ENCODE data around the gene ANKRD11.
"Not testable (repeated sequence)": the region's sequence is repeated elsewhere in the genome, so short reads cannot be mapped to it uniquely, and the experiment has no call there.

The ANKRD11 gene

DNA sequence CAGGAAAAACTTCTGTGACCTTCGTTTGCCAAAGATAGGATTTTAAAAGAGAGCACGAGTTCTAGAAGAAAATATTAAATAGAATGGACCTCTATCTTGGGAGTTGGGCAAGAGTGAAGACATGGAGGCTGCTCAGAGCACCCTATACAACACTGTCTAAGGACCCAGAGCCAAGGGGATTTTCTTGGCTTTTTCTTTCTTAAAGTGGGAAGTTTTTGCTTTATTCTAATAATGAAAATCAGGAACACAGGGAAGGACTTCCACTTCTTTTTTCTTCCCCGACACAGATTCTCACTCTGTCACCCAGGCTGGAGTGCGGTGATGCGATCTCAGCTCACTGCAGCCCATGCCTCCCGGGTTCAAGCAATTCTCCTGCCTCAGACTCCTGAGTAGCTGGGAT lies 178.7 kb downstream of the ANKRD11 start:
- no peak for DNase-seq

DNA sequence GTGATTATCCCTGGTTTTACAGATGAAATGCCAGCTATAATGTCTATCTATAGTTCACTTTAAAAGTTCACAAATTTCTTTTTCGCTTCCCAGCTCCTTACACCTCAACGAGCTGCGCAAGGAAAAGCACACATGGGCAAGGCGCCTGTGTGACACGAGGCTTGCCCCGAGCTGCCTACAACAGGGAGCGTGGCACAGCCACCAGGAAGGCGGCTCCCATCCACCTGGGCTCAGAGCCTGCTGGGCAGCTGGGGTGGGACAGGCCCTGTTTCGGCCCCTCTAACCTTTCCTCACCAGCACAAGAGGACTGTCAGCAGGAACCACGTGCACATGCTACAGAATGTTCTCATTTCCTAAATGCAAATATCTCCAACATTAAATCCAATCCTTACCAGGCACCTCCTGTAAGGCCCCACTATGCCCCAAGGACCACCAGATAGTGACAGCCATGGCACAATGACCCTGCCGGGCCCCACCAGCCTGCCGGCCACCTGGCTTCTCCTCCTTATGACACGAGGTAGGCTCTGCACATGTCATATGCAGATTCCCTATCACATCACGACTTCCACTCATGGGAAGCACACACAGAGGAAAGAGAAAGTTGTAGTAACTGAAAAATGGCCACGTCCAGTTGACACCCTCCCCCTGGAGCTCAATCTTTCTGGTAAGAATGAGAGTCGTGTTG lies 180.8 kb downstream of the ANKRD11 start:
- DNase-seq: no peak

DNA sequence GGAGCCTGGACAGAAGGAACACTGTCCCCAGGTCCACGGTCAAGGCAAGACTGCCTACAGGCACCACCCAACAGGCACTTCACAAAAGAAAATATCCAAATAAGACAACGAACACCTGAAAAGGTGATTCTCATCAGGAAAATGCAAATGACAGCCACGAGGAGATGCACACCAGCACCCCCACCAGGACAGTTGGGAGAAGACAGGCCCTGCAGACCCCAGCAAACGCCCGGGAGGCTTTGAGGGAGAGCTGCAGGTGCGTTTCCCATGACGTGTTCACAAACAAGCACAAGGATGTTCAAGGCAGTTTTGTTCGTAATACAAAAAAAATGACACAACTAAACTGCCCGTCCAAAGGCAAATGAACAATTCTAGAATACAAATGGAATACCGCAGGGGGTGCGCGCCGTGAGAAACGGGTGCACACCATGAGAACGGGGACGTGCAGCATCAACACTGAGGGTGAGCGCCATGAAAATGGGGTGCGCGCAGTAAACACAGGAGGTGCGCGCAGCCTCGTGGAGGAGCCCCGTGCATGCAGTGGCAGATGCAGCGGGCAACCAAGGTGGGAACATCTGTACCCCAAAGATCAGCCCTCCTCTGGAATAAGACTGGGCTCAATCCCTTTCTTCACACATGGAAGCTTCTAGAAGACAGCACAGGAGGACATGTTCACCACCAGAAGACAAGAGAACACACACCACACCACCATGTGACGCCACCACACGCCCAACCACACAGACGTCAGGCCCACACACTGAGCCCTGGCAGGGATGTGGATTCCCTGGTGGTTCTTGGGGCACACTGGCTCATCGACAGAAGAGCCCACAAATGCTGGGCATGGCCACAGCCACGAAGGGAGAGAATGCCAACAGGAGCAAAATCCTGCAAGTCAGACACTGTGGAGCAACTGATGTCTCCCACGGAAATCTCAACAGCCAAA lies 181.7 kb downstream of the ANKRD11 start:
- DNase-seq: no peak

DNA sequence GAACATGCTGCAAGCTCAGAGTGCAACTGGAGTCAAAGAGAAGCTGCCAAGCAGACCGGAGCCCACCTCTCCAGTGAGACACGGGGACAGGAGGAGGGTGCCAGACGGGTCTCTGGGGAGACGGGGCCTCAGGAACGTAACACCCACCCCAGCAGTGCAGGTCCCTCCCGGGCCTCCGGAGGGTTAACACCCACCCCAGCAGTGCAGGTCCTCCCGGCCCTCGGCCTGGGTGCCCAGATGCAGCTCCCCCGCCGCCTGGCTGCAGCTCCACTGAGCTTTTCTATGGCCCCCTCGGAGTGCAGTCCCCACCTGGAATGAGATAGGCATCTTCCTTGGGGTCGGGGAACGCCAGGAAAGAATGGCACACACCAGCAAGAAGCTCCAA lies 182.9 kb downstream of the ANKRD11 start:
- no peak for DNase-seq

DNA sequence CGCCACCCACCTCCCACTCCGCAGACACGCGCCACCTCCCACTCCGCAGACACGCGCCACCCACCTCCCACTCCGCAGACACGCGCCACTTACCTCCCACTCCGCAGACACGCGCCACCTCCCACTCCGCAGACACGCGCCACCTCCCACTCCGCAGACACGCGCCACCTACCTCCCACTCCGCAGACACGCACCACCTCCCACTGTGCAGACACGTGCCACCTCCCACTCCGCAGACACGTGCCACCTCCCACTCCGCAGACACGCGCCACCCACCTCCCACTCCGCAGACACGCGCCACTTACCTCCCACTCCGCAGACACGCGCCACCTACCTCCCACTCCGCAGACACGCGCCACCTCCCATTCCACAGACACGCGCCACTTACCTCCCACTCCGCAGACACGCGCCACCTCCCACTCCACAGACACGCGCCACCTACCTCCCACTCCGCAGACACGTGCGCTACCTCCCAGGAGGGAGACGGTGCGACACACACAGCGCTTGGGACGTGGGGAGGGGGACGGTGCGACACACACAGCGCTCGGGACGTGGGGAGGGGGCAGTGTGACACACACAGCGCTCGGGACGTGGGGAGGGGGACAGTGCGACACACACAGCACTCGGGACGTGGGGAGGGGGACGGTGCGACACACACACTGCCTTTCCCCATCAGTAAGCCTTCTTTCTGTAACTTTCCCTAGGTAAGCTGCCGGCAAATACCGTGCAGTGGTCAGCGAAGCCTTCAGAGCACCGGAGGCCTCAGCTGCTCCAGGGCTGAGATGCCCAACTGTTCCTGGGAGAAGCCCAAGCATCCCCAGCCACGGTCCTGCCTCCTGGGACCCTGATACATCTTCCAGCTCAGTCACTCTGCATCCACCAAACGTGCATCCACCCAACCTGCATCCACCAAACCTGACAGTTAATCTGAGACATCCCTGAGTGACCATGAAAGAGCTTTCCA lies 183.6 kb downstream of the ANKRD11 start:
- DNase-seq: not testable (repeated sequence)

DNA sequence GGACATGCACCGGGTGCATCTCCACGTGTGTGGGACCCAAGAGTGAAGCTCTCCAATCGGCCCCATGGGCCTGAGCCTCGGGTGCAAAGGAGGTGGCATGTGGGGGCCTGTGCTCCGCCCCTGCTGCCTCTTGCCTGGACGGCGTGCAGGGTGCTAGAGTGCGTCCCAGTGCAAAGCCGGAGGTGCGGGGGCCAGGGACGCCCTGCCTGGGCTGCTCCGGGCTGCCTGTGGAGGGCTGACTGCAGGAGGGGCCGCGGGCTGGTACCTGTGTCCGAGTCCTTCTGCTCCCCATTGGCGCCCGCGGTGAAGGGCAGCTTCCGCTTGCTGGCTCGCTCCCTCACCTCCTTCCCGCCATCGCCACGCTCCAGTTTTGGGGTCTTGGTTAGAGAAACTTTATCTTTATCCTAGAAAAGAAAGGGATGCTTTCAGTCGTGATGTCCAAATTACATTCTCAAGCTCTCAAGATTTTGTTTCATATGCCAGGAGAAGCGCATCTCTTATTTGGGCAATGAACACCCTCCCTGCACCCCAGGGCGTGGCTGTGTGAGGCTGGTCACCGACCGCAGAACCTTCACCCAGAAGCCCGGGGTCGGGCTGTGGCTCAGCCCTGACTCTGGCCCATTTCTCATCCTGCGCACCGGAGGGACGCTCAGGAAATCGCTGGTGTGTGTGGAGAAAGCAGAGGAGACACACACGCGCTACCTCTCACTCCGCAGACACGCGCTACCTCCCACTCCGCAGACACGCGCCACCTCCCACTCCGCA lies 185.2 kb downstream of the ANKRD11 start:
- DNase-seq: no peak

DNA sequence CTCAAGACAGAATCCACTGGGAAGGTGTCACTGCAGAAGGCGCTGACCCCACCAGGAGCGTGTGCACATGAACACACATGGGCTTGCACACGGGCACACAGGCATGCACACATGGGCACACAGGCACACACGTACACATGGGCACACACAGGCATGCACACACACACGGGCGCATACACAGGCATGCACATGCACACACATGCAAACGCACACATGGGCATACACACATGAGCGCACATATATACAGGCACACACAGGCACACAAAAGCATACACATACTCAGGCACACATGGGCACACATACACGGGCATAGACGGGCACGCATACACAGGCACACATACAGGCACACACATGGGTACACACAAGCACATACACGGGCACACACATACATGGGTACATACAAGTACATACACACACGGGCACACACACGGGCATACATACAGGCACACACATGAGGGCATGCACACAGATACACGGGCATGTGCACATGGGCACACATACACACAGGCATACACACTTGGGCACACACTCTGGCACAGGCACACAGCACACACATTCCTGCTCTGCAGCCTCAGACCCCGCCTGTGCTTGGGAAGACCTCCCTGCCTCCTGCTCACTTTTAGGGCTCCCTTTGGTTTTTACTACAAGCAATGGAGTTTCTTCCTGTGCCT lies 186.0 kb downstream of the ANKRD11 start:
- no peak for DNase-seq

DNA sequence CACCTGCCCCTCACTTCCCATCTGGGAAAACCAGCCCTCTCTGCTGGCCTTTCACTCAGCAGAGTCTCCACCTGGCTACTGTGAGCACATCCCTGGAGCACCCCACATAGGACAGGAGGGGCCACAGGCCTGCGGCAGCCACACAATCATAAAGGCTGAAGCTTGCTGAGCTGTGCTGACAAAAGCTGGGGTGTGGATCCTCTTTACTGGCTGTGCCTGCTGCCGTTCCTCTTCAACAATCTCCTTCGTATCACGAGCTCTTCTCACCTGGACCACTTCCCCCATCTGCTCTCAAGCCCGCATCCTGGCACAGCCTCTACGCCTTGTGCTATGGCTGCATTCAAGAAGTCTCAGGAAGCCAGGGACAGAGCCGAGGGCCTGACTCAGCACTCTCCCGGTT lies 186.7 kb downstream of the ANKRD11 start:
- DNase-seq: peak in 1 of 2 experiments; percentile 40

DNA sequence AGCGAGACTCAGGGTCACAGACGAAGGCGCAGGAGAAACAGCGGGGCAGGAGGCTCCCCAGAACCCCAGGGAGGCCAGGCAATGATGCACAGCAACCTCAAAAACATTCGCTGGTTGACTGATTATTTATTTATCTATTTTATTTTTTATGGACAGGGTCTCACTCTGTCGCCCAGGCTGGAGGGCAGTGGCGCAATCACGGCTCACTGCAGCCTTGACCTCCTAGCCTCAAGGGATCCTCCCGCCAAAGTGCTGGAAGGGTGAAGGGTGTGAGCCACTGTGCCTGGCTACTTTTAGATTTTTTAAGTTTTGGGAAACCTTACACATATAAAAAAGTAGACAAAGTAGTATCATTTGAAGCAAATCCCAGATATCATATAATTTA lies 189.4 kb downstream of the ANKRD11 start:
- no peak for DNase-seq

DNA sequence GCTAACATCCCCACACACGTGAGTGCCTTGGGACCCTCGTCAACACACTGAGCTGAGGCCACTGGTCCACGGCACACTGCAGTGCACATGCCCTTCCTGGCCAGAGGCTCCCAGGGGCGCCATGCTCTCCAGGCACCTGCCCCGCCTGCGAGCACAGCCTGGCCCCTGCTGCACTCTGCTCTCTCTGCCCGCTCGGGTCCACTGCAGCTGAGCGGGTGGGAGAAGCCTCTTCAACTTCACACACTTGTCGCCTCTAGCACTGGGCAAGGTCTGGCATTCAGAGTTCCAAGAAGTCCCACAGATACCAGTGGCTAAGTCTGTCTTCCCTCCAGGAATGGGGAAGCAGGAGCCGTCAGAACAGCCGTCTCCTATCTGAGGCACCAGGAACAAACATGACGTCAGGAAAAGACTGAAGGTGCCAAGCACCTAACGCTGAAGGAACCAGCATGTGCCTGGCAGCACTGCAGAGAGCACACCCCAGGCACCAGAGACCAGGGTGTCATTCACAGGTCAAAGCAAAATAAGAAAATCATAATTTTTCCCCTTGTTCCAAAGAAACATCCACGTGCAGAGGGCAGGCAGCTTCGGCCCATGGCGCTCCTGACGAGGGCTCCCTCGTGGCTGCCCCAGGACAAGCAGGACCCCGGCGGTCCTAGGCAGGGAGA lies 189.9 kb downstream of the ANKRD11 start:
- DNase-seq: no peak

DNA sequence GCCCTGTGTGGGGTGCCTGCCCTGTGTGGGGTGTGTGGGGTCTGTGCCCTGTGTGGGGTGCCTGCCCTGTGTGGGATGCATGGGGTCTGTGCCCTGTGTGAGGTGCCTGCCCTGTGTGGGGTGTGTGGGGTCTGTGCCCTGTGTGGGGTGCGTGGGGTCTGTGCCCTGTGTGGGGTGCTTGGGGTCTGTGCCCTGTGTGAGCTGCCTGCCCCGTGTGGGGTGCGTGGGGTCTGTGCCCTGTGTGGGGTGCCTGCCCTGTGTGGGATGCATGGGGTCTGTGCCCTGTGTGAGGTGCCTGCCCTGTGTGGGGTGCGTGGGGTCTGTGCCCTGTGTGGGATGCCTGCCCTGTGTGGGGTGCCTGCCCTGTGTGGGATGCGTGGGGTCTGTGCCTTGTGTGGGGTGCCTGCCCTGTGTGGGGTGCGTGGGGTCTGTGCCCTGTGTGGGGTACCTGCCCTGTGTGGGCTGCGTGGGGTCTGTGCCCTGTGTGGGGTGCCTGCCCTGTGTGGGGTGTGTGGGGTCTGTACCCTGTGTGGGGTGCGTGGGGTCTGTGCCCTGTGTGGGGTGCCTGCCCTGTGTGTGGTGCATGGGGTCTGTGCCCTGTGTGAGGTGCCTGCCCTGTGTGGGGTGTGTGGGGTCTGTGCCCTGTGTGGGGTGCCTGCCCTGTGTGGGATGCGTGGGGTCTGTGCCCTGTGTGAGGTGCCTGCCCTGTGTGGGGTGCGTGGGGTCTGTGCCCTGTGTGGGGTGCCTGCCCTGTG lies 190.8 kb downstream of the ANKRD11 start:
- not testable (repeated sequence) for DNase-seq

DNA sequence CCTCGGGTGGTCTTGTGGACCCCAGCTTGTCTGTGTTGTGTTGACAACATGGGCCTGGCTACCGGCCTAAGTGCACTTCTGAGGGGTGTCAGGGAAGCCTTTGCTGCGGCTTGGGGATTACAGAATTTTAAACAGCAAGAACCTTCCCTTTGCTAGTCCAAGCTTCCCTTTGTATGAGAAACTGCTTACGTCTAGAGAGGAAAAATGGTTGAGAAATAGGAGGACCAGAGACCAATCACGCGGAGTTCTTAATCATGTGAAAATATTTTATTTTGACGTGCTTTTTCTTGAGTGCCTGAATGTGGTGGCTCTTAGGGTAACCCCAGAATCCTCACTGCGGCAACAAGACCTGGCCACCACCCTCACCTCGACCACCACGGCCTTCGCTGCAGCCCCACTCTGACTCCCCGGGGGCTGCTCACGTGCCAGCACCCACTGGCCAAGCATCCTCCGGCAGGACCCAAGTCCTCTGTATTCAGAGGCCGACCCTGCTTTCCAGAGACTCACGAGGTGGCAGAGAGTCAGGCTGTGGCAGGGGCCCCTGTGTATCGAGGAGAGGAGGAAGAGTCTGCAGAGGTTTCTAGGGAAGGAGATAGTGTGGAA lies 191.6 kb downstream of the ANKRD11 start:
- DNase-seq: no peak

DNA sequence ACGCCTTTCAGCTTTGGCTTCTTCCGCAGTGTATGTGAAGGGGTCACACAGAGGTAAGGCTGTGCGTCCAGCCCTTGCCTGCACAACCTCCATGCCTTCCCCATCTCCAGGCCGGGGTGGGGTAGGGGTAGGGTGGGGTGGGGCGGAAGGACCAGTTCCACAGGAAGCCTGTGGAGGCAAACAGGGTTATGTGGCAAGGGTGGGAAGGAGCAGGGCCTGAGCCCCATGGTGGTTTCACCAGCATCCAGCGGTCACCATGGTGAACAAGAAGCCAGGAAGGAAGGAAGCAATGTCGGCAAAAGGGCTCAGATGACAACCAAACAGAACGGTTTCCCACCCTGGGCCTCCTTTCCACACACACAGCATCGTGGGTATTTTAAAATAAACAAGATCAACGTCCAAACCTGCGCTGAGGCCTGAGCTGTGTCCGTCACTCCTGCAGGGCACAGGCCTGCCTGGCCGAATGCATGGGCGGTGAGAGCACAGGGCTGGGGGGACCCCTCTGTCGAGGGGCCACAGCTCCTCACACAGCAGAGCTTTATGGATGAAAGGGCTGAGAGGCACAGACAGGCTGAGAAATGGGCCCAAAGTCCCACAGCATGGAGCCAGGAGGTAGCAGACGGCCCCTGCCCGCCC lies 192.3 kb downstream of the ANKRD11 start:
- DNase-seq: no peak

DNA sequence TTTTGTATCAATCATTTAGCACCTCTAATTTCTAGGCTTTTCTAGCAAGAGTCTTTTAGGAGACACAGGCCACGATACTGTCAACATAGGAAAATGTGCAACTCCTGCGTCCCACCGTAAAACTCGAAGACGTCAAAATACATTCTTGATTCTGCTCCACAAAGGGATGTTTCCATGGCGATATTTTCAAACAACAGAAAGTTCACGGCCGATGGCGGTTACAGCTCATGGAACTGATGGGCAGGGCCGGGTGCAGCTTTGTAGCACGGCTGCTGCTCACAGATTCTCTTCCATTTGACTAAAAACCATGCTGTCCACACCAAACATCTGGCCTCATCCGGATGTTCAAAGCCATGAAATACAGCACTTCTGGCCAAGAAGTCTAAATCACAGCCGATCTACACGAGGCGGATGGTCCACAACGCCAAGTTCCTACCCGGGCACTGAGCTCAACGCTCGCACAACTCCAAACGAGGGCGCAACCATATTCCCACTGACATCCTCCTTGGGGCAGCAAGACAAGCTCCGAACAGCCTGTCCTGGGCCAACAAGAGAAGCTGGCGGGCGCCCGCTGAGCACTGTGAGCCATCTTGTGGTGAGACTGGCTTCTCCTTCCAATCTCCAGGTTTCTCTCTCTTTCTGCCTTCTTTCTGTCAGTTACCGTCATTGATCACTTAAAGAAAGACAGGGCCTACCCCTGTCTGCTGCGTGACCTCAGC lies 193.0 kb downstream of the ANKRD11 start:
- no peak for DNase-seq

DNA sequence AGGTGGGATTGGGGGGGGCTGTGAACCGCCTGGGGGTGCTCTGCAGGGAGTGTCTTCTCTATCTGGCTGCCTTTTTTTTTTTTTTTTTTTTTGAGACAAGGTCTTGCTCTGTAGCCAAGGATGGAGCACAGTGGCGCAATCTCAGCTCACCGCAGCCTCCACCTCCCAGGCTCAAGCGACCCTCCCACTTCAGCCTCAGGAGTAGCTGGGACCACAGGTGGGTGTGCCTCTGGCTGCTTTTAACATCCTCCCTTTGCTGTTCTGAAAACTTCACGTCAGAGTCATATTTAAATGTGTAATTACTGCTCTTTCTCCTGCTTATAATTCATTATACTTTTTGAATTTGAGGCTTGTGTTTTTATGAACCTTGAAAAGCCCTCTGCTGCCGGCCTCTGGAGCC lies 194.4 kb downstream of the ANKRD11 start:
- no peak for DNase-seq

DNA sequence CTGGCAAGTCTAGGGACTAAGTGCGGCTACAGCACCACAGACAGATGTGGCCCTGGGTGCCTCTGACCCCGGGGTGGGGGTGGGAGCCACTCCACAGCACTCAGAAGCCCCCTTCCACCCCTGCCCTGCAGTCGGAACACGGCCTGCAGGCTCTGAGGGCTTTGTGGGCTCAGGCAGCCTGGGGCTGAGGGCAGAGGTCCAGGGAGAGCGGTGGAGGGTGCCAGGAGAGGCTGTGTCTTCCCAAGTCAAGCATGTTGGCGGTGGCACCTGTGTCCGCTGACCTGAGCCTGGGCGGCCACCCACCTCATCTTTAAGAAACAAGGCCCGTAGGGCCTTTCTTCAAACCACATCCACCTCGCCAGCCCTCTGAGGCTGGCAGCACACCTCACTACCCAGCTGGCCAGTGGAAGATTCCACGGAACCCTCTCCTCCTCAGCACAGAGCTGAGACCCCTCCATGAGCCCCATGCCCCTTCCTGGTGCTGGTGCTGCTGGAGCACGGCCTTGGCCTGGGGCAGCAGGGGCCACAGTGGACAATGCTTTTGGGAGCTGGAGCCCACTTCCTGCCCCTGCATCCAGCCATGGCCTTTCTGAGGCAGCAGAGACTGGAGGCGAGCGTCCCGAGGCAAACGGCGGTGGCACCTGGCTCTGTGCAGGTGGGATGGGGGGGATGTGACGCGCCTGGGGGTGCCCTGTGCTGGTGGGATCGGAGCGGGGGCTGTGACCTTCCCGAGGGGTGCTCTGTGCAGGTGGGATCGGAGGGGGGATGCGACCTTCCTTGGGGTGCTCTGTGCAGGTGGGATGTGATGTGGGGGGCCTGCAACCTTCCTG lies 195.1 kb downstream of the ANKRD11 start:
- DNase-seq: no peak

DNA sequence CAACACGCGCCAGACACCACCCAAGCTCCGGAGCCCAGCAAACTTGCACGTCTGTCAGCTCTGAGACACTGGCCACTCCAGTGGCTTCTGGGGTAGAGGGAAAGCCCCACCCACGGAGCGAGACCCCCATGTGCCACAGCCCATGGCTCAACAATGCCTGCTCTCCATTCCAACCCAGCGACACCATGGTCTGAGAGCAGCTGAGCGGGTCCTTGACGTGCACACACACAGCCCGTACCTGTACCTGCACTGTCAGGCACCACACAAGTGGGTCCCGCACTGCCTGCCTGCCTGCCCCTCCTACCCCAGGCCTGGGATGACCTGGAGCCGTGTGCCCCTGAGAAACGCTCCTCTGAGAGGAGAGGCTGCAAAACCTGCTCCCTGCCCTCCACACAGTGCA lies 195.9 kb downstream of the ANKRD11 start:
- no peak for DNase-seq

All from cerebellar nuclear complex (tissue), 1 donor.